GM18861 (cell line): ENCODE results near the gene PAX2.

Experiments used
- ATAC-seq: cut with Tn5 transposase; IDR thresholded peaks from one replicate; pipeline ENCODE4 v1.9.1; 2021; ENCODE audit not compliant: unreplicated experiment

PAX2 gene

DNA sequence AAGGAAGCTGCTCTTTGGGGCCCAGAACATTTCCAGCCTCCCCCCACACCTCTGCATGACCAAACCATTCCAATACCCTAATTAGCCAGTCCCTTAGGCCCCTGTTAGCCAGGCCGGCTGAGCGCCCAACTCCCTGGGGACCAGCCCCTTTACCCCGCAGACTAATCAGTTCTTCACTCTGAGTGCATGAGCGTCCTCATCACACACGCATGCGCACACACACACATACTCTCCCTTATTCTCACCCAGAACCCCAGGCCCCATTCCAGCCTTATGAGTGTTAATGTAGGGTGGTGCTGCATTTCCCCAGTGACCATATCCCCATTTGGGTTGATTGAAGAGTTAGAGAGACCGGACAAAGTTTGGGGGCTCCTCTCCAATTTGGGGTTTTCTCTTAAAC, 90.4 kb downstream of the PAX2 start:
- ATAC-seq = no peak

DNA sequence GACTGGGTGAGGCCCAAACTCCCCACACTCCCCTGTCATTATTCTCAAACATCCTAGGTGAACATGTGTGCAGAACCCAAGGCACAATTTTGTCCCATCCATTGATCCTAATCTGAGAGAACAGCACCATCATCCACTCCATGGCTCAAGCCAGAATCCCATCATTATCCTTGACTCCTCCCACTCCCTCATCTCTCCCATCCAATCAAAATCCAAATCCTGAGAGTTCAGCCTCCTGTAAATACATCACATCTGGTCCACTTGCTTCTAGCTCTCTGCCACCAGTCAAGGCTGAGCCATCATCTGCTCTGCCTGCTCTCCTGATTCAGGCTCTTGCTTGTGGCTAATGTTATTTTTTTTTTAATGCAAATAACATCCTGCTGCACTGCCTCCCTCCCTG, 91.5 kb downstream of the PAX2 start:
- ATAC-seq = no peak

DNA sequence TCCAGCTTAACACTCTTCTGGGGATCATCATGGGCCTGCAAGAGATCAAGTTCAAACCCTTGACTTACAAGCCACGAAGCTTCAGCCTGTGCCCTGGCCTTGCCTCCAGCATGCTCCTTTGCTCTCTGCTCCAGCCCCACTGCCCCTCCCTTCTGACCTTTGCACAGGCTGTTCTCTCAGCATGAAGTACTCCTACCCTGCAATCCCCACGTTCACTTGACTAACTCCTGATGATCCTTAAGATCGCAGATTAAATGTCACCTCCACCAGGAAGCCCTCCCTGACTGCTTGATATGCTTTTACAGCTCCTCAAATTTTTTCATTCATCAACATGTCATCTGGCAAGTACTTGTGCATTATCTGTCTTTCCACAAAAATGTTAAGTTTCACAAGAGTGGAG, 91.9 kb downstream of the PAX2 start:
- no peak for ATAC-seq

DNA sequence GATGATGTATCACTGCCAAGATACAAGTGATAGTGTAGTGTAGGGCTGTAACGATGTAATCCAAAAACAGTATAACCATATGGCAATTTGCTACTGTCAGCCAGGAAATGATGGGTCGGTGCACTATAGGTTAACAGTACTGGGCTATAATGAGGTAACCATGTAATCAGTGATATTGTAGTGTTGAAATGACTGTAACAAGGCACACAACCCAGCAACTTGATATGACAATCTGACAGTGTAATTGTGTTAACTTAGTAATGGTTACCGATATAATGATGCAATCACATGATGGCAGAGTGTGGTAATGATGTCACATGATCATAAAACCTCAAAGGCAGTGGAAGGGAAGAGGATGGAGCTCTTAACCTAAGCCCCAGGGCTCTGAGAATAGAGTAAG, 93.6 kb downstream of the PAX2 start:
- ATAC-seq = no peak

DNA sequence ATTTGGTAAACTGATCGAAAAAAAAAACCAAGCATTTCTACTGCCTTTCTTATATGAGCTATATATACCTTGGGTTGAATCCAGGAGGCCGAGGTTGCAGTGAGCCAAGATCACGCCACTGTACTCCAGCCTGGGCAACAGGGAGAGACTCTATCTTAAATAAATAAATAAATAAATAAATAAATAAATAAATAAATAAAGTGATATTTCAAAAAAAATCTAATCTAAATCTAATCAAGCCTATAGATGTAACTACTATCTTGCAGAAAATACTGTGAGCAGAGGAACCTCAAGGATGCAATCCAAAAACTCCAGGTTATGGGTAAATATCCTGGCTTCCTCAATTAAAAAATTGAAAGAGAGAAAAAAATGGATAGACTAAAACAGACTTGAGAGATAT, 96.1 kb downstream of the PAX2 start:
- no peak for ATAC-seq

DNA sequence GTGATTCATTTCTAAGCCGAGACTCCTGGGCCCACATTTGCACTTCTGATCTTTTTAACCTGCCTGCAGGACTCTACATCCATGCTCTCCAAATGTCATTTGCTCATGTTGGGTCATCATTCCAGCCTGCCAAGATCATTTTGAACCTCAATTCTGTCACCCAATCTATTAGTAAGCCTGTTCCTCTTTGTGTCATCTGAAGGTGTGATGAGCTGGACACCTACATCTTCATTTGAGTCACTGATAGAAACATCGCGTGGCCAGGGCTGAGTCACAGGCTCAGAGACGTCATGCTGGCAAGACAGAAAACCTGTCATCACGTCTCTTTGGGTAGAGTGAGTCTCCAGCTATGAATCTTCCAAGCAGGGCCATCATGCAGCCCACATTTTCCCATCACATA, 102.1 kb downstream of the PAX2 start:
- no peak for ATAC-seq

DNA sequence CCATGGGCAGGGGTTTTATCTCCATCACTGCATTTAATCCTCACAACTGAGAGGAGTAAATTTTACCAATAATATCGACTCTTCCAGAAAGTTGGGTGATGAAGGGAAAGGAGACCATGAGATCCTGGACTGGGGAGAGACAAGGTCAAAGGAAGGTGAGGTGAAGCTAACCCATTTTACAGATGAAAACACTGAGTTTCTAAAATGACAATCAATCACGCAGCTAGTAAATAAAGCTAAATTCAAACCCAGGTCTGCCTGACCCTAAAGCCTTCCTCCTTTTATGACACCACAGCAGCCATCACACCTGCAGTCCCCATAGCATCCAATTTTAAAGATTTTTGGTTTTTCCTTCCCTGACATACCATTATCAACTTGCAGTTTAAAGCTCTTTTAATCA, 103.4 kb downstream of the PAX2 start:
- ATAC-seq = no peak

DNA sequence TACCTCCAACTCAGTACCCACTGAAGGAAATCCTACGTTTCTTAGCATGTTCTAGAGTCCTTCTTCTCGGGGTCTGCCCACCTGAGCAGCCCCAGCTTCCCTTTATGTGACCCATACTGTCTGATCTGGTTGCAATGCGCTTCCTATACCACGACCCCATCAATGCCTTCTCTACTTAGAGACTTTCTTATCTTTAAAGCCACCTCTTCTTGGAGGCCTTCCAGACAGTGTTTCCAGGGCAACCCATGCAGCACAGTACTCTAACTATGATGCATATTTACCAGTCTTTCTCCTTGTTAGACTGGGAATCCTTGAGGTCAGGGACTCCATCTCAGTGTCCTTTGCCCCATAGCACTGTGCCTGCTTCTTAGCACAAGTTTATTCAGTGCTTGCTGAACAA, 112.9 kb downstream of the PAX2 start:
- no peak for ATAC-seq

DNA sequence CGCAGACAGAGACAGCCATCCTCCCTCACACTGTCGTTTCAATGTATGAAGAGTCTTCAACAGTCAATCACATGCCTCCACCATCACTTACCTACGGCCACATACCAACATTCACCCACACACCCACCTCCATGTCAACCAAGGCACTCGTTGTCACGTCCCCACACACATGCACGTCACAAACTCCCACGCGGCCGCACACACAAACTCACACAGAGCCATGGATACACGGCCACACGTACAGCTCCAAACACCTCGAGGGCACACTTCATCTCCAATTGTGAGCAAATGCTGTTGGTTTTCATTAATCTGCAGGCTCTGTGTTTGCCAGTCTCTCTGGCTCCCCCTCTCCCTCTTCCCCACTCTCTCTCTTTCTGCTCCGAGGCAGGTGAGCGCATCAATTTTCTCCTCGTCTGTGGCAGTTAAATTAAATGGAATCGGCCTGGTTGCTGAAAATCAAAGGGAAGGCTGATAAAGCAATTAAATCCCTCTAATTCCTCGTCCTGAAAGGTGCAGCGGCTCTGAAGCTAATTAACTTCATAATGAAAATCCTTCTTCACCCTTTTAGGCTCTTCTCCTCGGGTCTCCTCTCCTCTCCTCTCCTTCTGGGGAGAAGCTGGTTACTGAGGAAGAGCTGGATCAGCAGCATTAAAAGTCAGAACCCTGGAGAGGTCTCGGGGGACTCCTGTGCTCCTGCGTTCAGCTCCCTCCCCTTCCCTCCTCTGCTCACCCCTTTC, 113.5 kb downstream of the PAX2 start:
- no peak for ATAC-seq

DNA sequence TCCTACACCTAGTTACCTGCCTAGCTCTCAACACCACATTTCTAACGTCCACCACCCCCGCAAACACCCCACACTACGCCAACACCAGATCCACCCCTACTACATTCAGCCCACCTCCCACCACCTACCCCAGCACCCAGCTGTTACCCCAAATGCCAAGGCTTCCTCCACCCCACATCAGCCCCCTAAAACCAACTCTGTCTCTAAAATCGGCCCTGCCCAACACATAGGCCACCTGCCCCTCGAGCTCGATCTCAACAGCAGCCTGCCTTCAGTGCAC, 114.0 kb downstream of the PAX2 start:
- ATAC-seq = no peak

DNA sequence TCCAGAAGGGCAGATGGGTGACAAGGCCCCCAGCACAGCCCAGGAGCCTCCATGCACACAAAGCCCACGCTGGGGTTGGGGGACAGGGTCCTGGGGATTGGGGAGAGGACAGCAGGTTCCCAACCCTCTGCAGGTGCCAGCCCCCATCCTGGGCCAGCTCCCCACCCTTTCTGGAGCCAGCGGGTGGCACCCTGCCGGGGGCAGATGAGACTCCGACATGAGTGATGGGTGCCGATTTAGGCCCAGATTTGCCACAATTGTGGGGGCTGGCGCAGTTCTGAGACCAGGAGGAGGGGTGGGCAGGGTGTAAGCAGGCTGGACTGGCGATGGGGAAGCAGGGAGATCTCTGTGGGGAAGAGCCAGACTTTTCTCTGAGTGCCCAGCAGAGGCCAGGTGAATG, 118.1 kb downstream of the PAX2 start:
- no peak for ATAC-seq

DNA sequence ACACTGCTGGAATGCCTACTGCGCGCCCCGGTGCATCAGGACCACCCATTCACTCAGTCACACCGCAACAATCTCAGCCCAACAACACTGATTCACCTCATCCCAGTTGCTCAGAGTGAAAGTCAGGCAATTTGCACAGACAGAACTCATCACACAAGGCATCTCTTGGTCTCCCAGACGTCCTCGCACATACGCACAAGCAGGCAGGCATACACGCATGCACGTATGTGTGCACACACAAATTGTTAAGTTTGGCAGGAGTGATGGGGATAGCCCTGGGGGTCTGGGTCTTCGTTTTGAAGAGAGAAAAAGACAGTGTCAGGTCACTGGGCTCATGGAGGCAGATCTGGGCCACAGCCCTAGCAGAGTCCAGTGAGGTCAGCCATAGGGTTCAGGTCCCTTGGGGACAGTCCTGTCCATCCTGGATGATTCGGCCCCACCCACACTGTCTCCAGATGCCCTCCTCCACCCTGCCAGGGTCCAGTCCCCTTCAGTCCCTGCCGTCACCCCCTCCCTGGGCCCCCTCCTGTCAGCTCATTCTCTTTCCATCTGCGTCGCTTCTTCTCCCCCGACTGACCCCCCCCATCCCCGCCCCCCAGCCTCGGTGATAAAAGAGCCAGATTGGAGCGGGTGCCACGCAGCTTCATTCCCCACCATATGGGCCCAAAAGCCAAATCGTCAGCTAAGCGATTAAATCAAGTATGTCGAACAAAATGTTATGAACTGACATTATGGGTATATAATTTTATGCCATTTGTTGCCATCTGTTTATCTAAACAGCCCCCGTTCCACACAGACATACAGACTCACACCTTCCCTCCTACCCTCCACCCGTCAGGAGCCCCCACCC, 118.9 kb downstream of the PAX2 start:
- ATAC-seq = no peak

DNA sequence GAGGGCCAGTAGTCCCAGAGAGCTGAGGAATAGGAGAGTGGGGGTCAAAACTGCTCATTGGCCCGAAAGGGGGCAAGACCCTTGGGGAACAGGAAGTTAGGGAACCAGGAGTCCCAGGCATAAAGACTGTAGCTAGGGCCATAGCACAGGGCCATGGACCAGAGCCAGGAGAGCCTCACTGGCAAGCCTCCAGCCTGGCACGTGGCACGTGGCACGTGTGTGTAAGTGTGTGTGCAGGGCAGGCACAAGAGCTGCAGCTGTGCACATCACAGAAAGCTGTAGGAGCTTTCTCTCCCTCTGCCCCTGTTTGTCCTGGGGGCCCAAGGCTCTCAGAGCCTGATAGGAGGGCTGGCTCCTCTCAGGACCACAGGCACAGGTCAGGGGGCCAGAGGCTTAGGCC, 119.6 kb downstream of the PAX2 start:
- ATAC-seq = no peak

DNA sequence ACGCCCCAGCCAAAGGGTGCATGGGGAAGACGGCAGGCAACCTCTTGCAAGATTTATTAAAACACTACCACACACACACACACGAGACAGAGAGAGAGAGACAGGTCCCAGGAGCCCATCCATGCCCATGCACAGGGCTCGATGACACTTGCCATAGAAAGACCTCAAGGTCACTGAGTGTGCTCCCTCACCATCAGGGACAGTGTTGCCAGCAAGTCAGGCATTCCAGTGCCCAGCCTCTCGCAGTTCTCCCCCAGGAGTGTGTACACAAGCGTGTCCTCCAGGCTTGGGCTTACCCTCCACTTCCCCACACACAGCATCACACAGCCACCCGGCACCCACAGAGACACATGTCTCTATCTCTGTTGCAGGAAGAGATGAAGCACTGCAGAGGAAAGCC, 120.6 kb downstream of the PAX2 start:
- no peak for ATAC-seq

DNA sequence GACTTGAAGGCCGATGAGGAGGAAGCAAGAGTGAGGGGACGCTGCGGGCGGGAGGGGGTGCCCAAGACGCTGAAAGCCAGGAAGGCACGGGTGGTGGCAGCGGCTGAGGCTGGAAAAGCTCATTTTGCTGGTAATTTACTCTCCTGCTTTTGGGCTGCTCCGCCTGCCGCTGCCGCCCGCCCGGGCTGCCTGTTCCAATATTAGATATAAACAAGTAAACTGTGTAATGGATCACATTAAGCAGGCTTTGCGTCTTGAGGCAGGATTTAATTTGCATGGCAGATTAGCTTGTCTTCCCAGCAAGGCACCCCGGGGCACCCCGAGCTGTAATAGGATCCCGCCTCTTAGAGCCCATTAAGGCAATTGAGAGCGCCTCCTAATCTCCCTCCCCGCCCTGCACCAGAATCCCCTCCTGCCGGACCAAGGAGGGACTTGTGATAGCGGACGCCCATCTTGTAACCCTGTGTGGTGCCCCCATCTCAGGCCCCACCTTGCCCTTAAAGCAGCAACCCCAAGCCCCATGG, 121.3 kb downstream of the PAX2 start:
- ATAC-seq = no peak

DNA sequence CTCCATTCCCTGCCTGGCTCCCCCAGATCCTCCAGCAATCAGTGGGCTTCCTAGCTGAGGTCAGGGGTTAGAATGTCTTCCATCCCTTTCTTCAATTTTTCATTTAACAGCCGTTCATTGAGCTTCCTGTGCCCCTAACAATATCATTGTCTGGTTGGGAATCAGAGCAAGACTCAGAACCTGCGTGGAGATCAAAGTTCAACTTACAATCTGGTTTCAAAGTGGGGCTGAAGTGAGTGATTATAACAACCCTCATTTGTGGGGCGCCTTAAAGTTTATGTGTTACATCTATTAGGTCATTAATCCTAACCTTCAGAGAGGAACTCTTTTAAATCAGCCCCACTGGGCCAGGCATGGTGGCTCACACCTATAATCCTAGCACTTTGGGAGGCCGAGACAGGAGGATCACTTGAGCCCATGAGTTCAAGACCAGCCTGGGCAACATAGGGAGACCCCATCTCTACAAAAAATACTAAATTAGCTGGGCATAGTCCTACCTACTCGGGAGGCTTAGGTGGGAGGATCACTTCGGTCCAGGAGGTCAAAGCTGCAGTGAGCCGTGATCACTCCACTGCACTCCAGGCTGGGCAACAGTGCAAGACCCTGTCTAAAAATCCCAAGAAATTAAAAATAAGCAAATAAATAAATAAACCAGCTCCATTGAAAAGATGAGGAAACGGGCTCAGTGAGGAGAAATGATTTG, 122.0 kb downstream of the PAX2 start:
- ATAC-seq = no peak

DNA sequence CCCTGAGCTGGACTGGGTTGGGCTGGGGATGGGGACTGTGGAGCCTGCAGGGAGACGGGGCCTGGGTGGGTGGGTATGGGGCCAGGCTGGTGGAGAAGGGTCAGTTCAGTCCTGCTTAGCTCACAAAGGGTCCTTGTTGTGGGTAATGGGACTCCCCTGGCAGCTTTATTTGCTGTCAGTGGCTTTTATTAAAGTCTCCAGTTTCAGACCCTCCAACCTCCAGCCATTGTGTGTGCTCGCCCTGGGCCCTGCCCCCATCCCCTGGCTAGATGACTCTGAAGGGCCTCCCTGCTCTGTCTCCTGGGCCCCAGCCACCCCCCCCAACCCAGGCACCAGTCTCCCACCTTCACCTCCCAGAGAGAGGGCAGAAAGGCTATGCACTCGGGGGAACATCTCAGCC, 123.0 kb downstream of the PAX2 start:
- ATAC-seq = no peak

DNA sequence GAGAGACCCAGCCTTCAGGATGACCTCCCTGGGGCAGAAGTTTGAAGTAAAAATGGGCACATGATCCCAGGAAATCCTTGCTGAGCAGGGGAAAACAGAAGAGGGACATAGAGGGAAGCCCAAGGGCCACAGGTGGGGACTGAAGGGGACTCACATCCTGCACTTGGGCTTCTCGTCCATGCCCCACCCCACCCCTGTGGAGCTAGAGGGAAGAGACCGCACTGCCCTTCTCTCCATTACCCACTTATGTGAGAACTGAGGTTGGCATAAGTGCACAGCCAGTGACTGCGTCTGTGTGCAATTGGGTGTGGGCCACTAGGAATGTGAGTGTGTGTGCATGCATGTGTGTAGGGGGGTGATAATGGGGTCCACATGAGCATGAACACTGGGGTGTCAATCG, 124.0 kb downstream of the PAX2 start:
- ATAC-seq = no peak

DNA sequence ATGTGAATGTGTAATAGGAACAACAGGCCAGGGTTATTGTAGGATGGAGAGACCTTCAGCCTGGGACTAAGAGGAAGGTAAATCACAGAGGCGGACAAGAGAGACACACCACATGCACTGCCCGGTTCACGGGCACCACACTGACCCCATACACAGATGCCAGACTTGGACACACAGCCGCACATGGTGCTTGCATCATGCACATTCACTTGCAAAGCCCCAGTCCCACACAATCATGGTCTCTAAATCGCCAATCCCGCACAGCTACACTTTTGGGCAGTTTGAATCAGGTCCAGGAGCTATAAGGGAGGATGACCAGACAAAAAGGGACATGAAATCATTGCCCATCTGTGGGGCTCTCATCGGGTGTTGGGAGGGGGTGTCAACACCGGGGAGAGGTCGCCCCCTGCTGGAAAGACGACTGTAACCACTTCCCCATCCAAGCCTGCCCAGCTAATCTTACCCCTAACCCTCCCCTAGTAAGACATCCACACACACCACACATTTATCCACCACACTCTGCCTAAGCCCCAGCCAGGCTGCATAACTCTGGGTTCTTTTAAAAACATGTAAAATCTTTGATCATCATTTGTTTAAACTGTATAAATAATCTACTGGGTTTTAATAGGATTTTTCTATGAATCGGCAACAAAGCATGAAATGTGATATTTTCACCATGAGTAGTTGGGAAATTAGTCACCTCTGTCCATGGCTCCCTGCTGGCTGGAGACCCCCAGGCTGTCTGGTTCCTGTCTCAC, 126.8 kb downstream of the PAX2 start:
- no peak for ATAC-seq

DNA sequence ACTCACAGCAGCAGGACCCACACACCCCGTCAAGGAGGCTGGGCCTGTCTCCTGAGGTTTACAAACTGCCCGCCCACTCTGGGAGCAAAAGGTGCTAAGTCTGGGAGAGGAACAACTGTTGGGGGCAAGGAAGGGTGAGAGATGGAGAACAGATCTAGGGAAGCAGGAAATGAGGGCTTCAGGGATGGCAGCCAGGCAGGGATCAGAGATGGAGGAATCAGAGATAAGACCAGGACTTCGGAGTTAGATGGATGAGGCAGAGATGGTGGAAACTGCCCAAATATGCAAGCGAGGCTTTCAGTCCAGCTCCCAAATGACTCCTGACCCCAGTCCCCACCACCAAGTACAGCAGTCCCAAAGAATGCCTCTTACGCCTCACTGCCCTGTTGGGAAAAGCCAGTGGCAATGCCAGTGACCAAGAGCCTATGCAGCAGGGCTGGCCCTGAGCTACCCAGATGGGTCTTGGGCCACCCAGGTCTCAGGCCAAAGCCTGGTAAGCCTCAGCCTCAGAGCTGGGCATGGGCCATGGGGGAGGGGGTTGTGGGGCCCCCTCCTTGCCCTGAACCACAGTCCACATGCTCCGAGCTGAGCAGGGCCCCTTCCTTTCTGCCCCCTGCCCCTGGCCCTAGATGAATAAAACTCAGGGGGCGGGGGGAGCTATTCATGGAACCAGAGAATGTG, 127.9 kb downstream of the PAX2 start:
- no peak for ATAC-seq
